ENCODE measurements around the gene PRELP.

Gene PRELP

GRCh38 chr1:203495845-203496244, 20.2 kb downstream of the PRELP start:
- Histone ChIP-seq H3K4me2 (ENCODE audit: low read length) (no peak overlapping the region), H4K20me1 (ENCODE audit: insufficient read depth, low read length) (no peaks in the 10 kb centered on the region), H3K79me2 (ENCODE audit: low read length) (no peaks in the 10 kb centered on the region), H3K27ac (ENCODE audit: low read length) (no peak overlapping the region), H3K9me3 (ENCODE audit: insufficient read depth, low read length) (no peaks in the 10 kb centered on the region), H2AFZ (ENCODE audit: low read depth, low read length) (no peak overlapping the region), H3K4me1 (ENCODE audit: low read length) (no peaks in the 10 kb centered on the region), H3K9ac (ENCODE audit: low read length) (no peak overlapping the region), H3K4me3 (ENCODE audit: low read length) (no peak overlapping the region), H3K36me3 (replicated peaks; ENCODE audit: low read depth, low read length) (no peaks in the 10 kb centered on the region), H3K27me3 (ENCODE audit: low read depth, low read length) (peaks cover 23% of the 10 kb centered on the region)
- no peak for TF ChIP-seq EZH2phosphoT487 (IDR thresholded peaks at IDR 0.05; ENCODE audit: low read depth)
- no peak for TF ChIP-seq CTCF (IDR thresholded peaks at IDR 0.05; ENCODE audit: low read depth, low read length)

- Histone ChIP-seq H3K79me2 (ENCODE audit: low read length) (no peaks in the 10 kb centered on the region), H3K27ac (ENCODE audit: low read length) (no peak overlapping the region), H3K4me3 (ENCODE audit: low read length) (no peak overlapping the region), H2AFZ (ENCODE audit: low read depth, low read length) (no peak overlapping the region), H3K9me3 (ENCODE audit: insufficient read depth, low read length) (no peaks in the 10 kb centered on the region), H3K36me3 (replicated peaks; ENCODE audit: low read depth, low read length) (no peaks in the 10 kb centered on the region), H3K4me1 (ENCODE audit: low read length) (no peaks in the 10 kb centered on the region), H4K20me1 (ENCODE audit: insufficient read depth, low read length) (no peaks in the 10 kb centered on the region), H3K9ac (ENCODE audit: low read length) (no peak overlapping the region), H3K4me2 (ENCODE audit: low read length) (no peak overlapping the region), H3K27me3 (ENCODE audit: low read depth, low read length) (peaks cover 19% of the 10 kb centered on the region)
- TF ChIP-seq EZH2phosphoT487 (IDR thresholded peaks at IDR 0.05; ENCODE audit: low read depth) (no peak), CTCF (IDR thresholded peaks at IDR 0.05; ENCODE audit: low read depth, low read length) (no peak)
These were observed 21.7 kb downstream of the PRELP start for GRCh38 chr1:203497269-203497777.

- Histone ChIP-seq H3K36me3 (replicated peaks; ENCODE audit: low read depth, low read length) (no peaks in the 10 kb centered on the region), H3K9ac (ENCODE audit: low read length) (no peak overlapping the region), H2AFZ (ENCODE audit: low read depth, low read length) (no peak overlapping the region), H3K27me3 (ENCODE audit: low read depth, low read length) (peaks cover 22% of the 10 kb centered on the region), H3K27ac (ENCODE audit: low read length) (no peak overlapping the region), H3K4me1 (ENCODE audit: low read length) (no peaks in the 10 kb centered on the region; the same call in 1 of the 2 replicates), H3K9me3 (ENCODE audit: insufficient read depth, low read length) (no peaks in the 10 kb centered on the region), H4K20me1 (ENCODE audit: insufficient read depth, low read length) (no peaks in the 10 kb centered on the region), H3K79me2 (ENCODE audit: low read length) (no peaks in the 10 kb centered on the region), H3K4me2 (ENCODE audit: low read length) (no peak overlapping the region), H3K4me3 (ENCODE audit: low read length) (no peak overlapping the region)
- TF ChIP-seq EZH2phosphoT487 (IDR thresholded peaks at IDR 0.05; ENCODE audit: low read depth), result no peak
- TF ChIP-seq CTCF (IDR thresholded peaks at IDR 0.05; ENCODE audit: low read depth, low read length), result no peak
These were observed 24.2 kb downstream of the PRELP start for GRCh38 chr1:203499643-203500278.

GRCh38 chr1:203500279-203500678, 24.7 kb downstream of the PRELP start:
- Histone ChIP-seq H3K4me3 (ENCODE audit: low read length) (no peak overlapping the region), H2AFZ (ENCODE audit: low read depth, low read length) (no peak overlapping the region), H3K4me1 (ENCODE audit: low read length) (no peaks in the 10 kb centered on the region; the same call in 1 of the 2 replicates), H3K27ac (ENCODE audit: low read length) (no peak overlapping the region), H4K20me1 (ENCODE audit: insufficient read depth, low read length) (no peaks in the 10 kb centered on the region), H3K4me2 (ENCODE audit: low read length) (no peak overlapping the region), H3K79me2 (ENCODE audit: low read length) (no peaks in the 10 kb centered on the region), H3K9ac (ENCODE audit: low read length) (no peak overlapping the region), H3K27me3 (ENCODE audit: low read depth, low read length) (peaks cover 22% of the 10 kb centered on the region), H3K9me3 (ENCODE audit: insufficient read depth, low read length) (no peaks in the 10 kb centered on the region), H3K36me3 (replicated peaks; ENCODE audit: low read depth, low read length) (no peaks in the 10 kb centered on the region)
- TF ChIP-seq CTCF (IDR thresholded peaks at IDR 0.05; ENCODE audit: low read depth, low read length) (no peak), EZH2phosphoT487 (IDR thresholded peaks at IDR 0.05; ENCODE audit: low read depth) (no peak)

All from OCI-LY3 (cell line).